ENCODE measurements around the gene ACOX3.
A peak's percentile ranks its signal among the peaks of the same experiment; 100 is the strongest.

The ACOX3 gene

GRCh38 chr4:8404791-8405515, 35.6 kb downstream of the ACOX3 start:
- DNase-seq (ENCODE audit: low spot score) = no peak

- no peak for DNase-seq (ENCODE audit: low spot score)
Observed at GRCh38 chr4:8403976-8404375, 36.5 kb downstream of the ACOX3 start.

GRCh38 chr4:8403173-8403753, 37.3 kb downstream of the ACOX3 start:
- peak; percentile 94 for DNase-seq (ENCODE audit: low spot score)

GRCh38 chr4:8402640-8403039, 37.9 kb downstream of the ACOX3 start:
- DNase-seq (ENCODE audit: low spot score) = no peak

- no peak for DNase-seq (ENCODE audit: low spot score)
Observed at GRCh38 chr4:8402181-8402597, 38.3 kb downstream of the ACOX3 start.

- DNase-seq (ENCODE audit: low spot score) = no peak
Observed at GRCh38 chr4:8401665-8402064, 38.9 kb downstream of the ACOX3 start.

GRCh38 chr4:8400632-8401325, 39.7 kb downstream of the ACOX3 start:
- no peak for DNase-seq (ENCODE audit: low spot score)

- DNase-seq (ENCODE audit: low spot score) = no peak
Observed at GRCh38 chr4:8399298-8399697, 41.2 kb downstream of the ACOX3 start.

- no peak for DNase-seq (ENCODE audit: low spot score)
Observed at GRCh38 chr4:8398347-8398746, 42.2 kb downstream of the ACOX3 start.

- DNase-seq (ENCODE audit: low spot score) = no peak
Observed at GRCh38 chr4:8396762-8397406, 43.6 kb downstream of the ACOX3 start.

- no peak for DNase-seq (ENCODE audit: low spot score)
Observed at GRCh38 chr4:8395504-8396296, 44.8 kb downstream of the ACOX3 start.

GRCh38 chr4:8394806-8395205, 45.7 kb downstream of the ACOX3 start:
- DNase-seq (ENCODE audit: low spot score) = no peak

GRCh38 chr4:8394061-8394519, 46.4 kb downstream of the ACOX3 start:
- DNase-seq (ENCODE audit: low spot score) = no peak

GRCh38 chr4:8393593-8394038, 46.9 kb downstream of the ACOX3 start:
- DNase-seq (ENCODE audit: low spot score) = no peak

GRCh38 chr4:8392591-8393190, 47.8 kb downstream of the ACOX3 start:
- no peak for DNase-seq (ENCODE audit: low spot score)

- no peak for DNase-seq (ENCODE audit: low spot score)
Observed at GRCh38 chr4:8391972-8392371, 48.6 kb downstream of the ACOX3 start.

GRCh38 chr4:8391071-8391470, 49.5 kb downstream of the ACOX3 start:
- DNase-seq (ENCODE audit: low spot score) = no peak

GRCh38 chr4:8390577-8390976, 49.9 kb downstream of the ACOX3 start:
- DNase-seq (ENCODE audit: low spot score) = no peak

- DNase-seq (ENCODE audit: low spot score) = no peak
Observed at GRCh38 chr4:8388528-8388870, 52.0 kb downstream of the ACOX3 start.

GRCh38 chr4:8387615-8388527, 52.7 kb downstream of the ACOX3 start:
- no peak for DNase-seq (ENCODE audit: low spot score)
